ENCODE results near the gene PLIN1. TPM values are rescaled to one million over a fixed set of nuclear protein-coding genes. Genes with fewer than 3 reads are reported as not detected.

Gene PLIN1
- total and polyA plus RNA-seq, 2 of the 4 experiments (the other 2 are of a cell fraction) = under 0.01 to 0.07 TPM

- TF ChIP-seq, protein P1, sequence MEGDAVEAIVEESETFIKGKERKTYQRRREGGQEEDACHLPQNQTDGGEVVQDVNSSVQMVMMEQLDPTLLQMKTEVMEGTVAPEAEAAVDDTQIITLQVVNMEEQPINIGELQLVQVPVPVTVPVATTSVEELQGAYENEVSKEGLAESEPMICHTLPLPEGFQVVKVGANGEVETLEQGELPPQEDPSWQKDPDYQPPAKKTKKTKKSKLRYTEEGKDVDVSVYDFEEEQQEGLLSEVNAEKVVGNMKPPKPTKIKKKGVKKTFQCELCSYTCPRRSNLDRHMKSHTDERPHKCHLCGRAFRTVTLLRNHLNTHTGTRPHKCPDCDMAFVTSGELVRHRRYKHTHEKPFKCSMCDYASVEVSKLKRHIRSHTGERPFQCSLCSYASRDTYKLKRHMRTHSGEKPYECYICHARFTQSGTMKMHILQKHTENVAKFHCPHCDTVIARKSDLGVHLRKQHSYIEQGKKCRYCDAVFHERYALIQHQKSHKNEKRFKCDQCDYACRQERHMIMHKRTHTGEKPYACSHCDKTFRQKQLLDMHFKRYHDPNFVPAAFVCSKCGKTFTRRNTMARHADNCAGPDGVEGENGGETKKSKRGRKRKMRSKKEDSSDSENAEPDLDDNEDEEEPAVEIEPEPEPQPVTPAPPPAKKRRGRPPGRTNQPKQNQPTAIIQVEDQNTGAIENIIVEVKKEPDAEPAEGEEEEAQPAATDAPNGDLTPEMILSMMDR (conservative IDR thresholded peaks at IDR 0.05; ENCODE audit: low read depth, low read length) = no peak
Observed at GRCh38 chr15:89666184-89666857, 12.8 kb downstream of the PLIN1 start (continued).

All from IMR-90 (cell line).